ENCODE measurements around the gene FOXP1.
A peak's percentile ranks its signal among the peaks of the same experiment; 100 is the strongest.

The FOXP1 gene

DNA sequence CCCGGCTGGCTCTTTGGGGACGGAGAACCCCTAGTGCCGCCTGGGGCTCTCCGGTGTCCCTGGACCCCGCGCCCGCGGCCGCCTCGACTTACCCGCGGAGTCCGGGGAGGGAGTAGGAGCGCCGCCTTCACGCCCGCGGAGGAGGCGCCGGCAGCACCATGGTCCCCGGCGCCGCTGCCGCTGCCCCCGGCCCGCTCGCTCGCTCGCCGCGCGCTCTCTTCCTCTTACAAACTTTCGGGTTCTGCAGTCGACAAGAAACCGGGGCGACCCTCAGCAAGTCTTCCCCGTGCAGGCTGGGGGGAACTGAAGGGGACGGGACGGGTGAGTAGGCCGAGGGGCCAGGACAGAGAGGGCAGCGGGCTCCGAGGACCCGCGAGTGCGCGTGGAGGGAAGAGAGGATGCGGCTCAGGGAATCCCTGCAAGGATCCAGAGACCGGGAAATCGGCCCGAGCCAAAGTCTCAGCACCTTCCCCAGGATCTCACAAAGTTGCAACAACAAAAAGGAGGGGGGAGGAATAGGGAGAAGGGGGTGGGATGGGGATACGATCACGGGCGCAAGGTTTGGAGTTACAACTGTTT is 2.0 kb downstream of the FOXP1 start:
- Mint-ChIP-seq H3K4me1 (peaks cover 61% of the 10 kb centered on the region), H3K9me3 (no peaks in the 10 kb centered on the region), H3K27ac (peak overlapping the region; percentile 95), H3K27me3 (peaks cover 11% of the 10 kb centered on the region), H3K36me3 (no peaks in the 10 kb centered on the region), H3K4me3 (peak overlapping the region; percentile 91)
- peak; percentile 29 for ATAC-seq

DNA sequence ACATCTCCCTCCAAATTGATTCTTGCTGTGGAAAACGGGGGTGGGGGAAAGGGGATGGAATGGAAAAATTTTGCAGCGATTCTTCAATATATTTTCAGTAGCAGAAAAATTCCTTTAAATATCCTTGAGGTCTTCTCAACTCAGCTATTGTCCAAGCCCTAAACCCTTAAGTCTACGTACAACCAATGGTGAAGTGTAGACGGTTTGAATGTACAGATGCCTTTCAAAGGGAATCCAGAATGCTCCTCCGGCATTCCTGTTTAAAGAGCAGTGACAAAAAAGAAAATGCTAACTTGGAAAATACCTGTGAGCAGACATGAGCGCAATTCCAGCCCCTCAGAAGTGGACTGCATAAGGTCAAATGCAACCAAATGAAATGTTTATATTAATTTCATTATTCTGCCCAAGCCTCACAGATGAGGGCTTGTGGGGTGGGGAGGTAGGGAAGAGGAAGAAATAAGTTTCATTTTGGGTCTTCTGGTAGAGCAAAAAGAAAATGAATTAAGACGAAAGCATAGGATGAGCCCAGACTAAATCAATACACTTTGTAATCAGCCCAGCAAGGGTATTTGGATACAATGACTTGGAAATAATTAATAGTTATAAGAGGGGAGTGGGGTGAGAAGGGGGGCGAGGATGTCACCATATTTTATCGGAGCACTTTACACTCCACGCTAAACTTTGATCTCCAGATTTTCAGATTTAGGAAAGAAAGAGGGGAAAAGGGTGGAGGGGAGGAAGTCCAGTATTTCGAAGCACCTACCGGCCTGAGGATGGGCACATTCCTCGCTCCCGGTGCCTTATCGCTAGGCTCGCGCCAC is 2.7 kb downstream of the FOXP1 start:
- no peaks in the 10 kb centered on the region for H3K36me3 Mint-ChIP-seq
- no peaks in the 10 kb centered on the region for H3K9me3 Mint-ChIP-seq
- peaks cover 12% of the 10 kb centered on the region for H3K27me3 Mint-ChIP-seq
- peaks cover 56% of the 10 kb centered on the region for H3K4me1 Mint-ChIP-seq
- peak overlapping the region; percentile 91 for H3K4me3 Mint-ChIP-seq
- ATAC-seq = no peak
- peak overlapping the region; percentile 95 for H3K27ac Mint-ChIP-seq

DNA sequence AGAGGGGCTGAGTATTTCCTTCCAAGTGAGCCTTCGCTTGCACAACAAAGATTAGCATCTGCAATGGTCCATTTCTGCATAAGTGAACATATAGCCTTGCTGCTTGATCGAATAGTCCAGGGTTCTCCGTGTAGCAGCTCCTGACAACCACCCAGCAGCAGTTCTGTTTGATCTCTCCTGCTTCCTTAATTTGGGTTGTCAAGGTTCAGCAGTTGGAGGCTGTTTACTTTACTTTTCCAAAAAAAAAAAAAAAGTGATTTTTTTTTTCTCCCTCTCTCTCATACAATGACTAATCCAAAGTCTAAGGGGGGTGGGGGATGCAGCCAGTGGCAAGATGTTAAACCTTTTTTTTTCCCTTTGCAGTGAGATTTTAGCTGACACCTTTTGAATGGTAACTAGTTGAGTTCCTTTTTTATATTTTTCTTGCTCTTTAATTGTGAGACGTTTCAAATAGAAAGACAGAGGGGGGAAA is 3.6 kb downstream of the FOXP1 start:
- Mint-ChIP-seq H3K27ac (peak overlapping the region; percentile 95), H3K4me3 (peak overlapping the region; percentile 23), H3K4me1 (peaks cover 49% of the 10 kb centered on the region), H3K27me3 (peaks cover 21% of the 10 kb centered on the region), H3K36me3 (peaks cover 7% of the 10 kb centered on the region), H3K9me3 (no peaks in the 10 kb centered on the region)
- no peak for ATAC-seq

DNA sequence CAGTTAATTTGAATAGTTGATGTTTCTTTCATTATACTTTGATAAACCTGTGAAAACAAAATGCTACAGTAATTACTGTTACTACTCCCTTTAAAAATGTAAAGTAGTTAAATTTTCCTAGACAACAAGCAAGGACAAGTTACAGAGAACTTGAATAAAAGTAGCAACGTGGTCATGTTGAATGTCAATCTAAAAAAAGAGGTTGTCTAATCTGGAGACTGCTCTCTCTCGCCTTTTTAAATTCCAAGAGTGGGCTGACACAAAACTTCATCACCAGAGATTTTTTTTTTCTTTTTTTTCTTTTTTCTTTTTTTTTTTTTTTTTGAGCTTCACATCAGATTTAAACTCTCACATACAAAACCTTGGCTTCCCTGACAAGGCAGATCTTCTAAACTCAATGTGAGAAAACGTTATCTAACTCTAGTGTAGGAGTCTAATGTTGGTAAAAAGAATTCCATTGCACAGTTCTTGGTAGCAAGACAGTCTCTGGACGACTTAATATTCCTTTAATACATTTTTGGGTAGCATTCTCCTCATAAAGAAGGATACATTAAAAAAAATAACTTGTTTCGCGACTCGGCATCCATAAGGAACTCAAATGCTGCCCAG is 4.1 kb downstream of the FOXP1 start:
- peaks cover 44% of the 10 kb centered on the region for H3K4me1 Mint-ChIP-seq
- ATAC-seq = no peak
- H3K4me3 Mint-ChIP-seq = peak overlapping the region; percentile 23
- peaks cover 7% of the 10 kb centered on the region for H3K36me3 Mint-ChIP-seq
- peak overlapping the region; percentile 95 for H3K27ac Mint-ChIP-seq
- no peaks in the 10 kb centered on the region for H3K9me3 Mint-ChIP-seq
- peaks cover 24% of the 10 kb centered on the region for H3K27me3 Mint-ChIP-seq

DNA sequence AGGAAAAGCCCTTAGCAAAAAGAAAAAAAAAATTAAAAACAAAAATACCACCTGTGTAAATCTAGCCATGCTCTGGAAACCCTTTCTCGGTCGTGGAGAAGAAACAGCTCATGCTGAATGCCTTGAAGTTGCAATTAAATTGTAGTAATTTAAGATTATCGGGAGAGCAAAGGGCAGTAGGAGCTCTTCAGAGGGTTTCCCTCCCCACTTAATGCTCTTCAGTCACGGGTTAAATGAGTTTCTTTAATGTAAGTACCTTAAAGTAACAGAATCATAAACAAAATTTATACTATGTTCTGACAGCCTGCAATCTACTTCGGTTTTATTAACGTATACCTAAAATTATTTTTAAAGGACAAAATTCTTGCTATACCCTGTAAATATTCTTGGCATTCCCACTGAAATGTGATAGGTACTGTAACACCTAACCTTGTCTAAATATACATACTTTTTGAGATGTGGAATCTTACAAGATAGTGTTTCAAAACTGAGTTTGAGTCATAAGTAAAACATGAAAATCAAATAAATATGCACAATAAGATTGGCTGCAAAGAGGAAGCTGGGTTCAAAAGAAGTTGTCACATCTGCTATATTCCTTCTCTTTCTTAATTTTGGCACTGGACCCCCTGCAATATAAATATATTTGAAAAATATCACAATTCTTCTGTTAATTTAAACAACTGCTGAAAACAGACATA is 5.3 kb downstream of the FOXP1 start:
- no peak for ATAC-seq
- H3K4me1 Mint-ChIP-seq = peaks cover 39% of the 10 kb centered on the region
- H3K36me3 Mint-ChIP-seq = peaks cover 7% of the 10 kb centered on the region
- no peak overlapping the region for H3K27ac Mint-ChIP-seq
- H3K27me3 Mint-ChIP-seq = peaks cover 24% of the 10 kb centered on the region
- no peaks in the 10 kb centered on the region for H3K9me3 Mint-ChIP-seq
- no peak overlapping the region for H3K4me3 Mint-ChIP-seq

DNA sequence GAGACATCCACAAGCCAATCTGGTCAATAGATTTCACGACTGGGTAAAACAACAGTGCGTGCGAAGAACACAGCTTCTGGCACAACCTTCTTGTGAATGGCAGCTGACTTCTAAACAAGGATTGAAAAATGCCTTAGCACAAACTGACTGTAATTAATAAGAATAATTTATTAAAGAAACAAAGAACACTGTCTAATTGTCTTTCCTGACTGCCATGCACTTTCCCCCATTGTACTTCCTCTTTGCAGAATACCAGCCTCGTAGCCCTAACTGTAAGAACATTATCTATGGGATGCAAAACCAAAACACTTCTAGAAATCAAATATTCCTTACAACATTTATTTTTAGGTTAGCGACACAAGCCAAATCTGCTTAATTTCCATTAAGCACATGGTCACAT is 6.5 kb downstream of the FOXP1 start:
- Mint-ChIP-seq H3K27me3 (peaks cover 24% of the 10 kb centered on the region), H3K4me3 (no peak overlapping the region), H3K4me1 (peaks cover 32% of the 10 kb centered on the region), H3K9me3 (no peaks in the 10 kb centered on the region), H3K36me3 (peaks cover 7% of the 10 kb centered on the region), H3K27ac (no peak overlapping the region)
- no peak for ATAC-seq

DNA sequence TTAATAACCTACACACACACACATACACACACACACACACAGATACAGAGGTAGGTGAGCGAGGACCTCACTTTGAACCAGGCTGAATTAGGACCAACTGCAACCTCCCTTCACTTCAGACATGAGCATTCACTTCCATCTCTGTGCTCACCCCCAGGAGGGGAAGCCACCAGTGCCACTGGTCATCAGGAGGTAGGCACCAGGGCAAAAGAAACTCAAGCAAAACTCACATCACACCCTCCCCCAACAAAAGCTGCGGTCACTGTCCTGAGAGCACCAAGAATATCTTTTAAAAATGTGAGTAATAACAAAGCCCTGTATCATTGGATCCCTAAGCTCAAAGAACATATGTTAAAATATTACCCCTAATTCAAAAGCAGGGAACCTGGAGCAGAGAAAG is 8.1 kb downstream of the FOXP1 start:
- Mint-ChIP-seq H3K4me1 (peaks cover 20% of the 10 kb centered on the region), H3K27ac (no peak overlapping the region), H3K27me3 (peaks cover 26% of the 10 kb centered on the region), H3K4me3 (no peak overlapping the region), H3K9me3 (no peaks in the 10 kb centered on the region), H3K36me3 (peaks cover 7% of the 10 kb centered on the region)
- ATAC-seq = no peak

DNA sequence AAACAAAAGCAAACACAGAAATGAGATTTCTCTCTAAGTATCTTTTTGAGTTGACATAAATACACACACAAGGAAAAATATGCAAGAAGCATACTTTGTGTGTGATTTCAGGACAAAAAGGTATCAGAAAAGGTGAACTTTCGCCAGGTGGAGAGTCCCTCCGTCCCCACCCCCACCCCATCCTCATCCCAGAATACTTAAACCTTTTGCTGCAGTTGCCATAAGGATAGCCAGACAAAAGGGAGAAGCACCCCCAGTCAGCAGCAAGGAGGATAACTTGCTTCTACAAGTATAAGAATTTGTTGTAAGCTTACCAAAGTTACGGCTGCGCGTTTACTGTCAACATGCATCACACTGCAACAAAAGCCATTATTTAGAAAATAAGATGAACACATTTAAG is 10.3 kb downstream of the FOXP1 start:
- Mint-ChIP-seq H3K27ac (no peak overlapping the region), H3K27me3 (peaks cover 30% of the 10 kb centered on the region), H3K4me1 (peaks cover 18% of the 10 kb centered on the region), H3K4me3 (no peak overlapping the region), H3K9me3 (no peaks in the 10 kb centered on the region), H3K36me3 (peaks cover 7% of the 10 kb centered on the region)
- no peak for ATAC-seq

DNA sequence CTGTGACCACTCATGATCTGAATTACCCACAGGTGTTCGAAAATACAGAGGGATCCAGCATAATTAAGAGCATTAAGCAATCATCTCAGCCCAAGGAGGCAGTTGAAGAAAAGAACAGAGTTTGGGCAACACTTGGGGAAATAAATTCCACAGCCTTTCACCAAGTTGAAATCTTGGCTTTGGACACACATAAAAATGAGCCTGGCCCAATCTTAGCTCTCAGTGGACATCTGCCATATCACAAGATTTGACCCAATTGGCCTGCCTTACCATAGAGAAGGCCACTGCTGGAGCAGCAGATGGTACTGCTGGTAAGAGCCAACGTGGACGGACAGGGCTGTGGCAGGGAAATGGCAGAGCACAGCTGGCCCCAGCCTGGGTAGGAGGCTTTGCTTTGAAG is 13.0 kb downstream of the FOXP1 start:
- no peak overlapping the region for H3K4me3 Mint-ChIP-seq
- ATAC-seq = no peak
- H3K9me3 Mint-ChIP-seq = no peaks in the 10 kb centered on the region
- peaks cover 19% of the 10 kb centered on the region for H3K4me1 Mint-ChIP-seq
- H3K27me3 Mint-ChIP-seq = peaks cover 26% of the 10 kb centered on the region
- no peak overlapping the region for H3K27ac Mint-ChIP-seq
- H3K36me3 Mint-ChIP-seq = peaks cover 12% of the 10 kb centered on the region

DNA sequence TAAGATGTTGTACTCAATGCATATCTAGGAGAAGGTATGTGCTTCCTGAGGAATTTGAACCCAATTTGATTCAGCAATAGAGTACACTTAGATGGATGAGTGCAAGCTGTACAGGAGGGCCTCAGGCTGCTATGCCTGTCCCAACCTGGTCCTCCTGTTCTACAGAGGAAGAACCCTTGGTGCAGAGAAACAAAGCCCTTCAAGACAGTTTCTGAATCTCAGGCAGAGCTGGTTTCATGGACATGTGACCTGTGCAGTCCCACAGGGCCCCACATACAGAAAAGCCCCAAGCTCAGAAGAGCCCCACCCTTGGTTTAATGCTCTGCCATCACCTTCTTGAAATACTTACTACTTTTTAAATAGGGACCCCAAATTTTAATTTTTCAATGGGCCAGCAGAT is 15.3 kb downstream of the FOXP1 start:
- peak overlapping the region; percentile 1 for H3K27ac Mint-ChIP-seq
- peak; percentile 58 for ATAC-seq
- peaks cover 40% of the 10 kb centered on the region for H3K4me1 Mint-ChIP-seq
- peaks cover 13% of the 10 kb centered on the region for H3K36me3 Mint-ChIP-seq
- H3K4me3 Mint-ChIP-seq = no peak overlapping the region
- H3K9me3 Mint-ChIP-seq = no peaks in the 10 kb centered on the region
- H3K27me3 Mint-ChIP-seq = peaks cover 17% of the 10 kb centered on the region

DNA sequence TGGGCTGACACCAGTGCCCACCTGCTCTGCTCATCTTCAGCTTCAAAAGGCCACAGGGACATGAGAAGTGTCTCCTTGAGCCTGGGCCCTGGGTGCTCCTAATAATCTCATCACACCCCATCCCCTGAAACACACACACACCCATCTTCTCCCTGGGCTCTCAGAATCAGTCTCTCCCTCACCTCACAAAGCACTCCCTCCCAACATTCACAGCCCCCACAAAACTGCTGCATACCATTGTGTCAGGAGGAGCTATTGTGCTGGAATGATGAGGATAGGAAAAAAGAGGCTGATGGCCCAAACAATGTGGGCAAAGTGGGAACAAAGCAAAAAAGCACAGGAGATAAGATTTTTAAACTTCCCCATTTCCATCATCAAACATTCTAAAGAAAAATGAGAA is 16.8 kb downstream of the FOXP1 start:
- peaks cover 13% of the 10 kb centered on the region for H3K36me3 Mint-ChIP-seq
- H3K4me3 Mint-ChIP-seq = no peak overlapping the region
- H3K27ac Mint-ChIP-seq = no peak overlapping the region
- H3K4me1 Mint-ChIP-seq = peaks cover 47% of the 10 kb centered on the region
- no peaks in the 10 kb centered on the region for H3K9me3 Mint-ChIP-seq
- peaks cover 24% of the 10 kb centered on the region for H3K27me3 Mint-ChIP-seq
- ATAC-seq = no peak

DNA sequence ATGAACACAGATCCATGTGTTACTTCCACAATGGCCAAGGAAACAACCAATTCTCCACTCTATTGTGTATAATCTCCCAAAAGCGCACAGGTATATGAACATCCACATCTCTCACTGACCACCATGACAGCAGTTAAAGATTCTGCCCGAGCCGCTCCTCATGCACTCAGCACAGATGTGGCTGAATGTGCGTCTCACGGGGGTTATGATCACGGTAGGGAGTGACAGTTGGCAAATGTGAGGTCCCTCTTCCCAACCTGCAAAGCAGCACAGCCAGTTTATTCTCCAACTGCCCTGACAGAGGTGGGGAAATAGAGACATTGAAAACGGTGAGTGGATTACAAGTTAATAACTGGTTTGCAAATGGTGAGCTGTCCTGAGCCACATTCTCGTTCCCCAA is 17.6 kb downstream of the FOXP1 start:
- H3K27me3 Mint-ChIP-seq = peaks cover 18% of the 10 kb centered on the region
- peaks cover 13% of the 10 kb centered on the region for H3K36me3 Mint-ChIP-seq
- H3K27ac Mint-ChIP-seq = no peak overlapping the region
- ATAC-seq = no peak
- no peaks in the 10 kb centered on the region for H3K9me3 Mint-ChIP-seq
- peaks cover 47% of the 10 kb centered on the region for H3K4me1 Mint-ChIP-seq
- no peak overlapping the region for H3K4me3 Mint-ChIP-seq

DNA sequence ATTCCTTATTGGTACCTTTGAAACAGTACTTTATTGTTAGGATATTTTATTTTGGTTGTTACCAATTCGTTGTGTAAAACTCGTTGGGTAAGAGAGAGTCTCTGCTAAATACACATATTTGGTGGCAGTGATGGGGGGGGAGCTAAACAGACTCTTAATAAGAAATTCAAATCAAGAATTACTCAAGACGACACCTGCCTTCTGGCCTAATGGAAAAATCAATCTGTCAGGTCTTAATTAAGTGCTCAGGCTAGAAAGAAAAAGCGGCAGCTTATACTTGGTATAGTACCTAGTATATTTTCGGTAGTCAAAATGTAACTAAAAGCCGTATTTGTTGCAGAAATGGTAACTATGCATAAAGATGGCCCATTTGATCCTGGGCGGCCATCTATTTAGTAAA is 18.2 kb downstream of the FOXP1 start:
- Mint-ChIP-seq H3K4me1 (peaks cover 47% of the 10 kb centered on the region), H3K27ac (no peak overlapping the region), H3K27me3 (peaks cover 13% of the 10 kb centered on the region), H3K36me3 (peaks cover 18% of the 10 kb centered on the region), H3K9me3 (no peaks in the 10 kb centered on the region), H3K4me3 (no peak overlapping the region)
- no peak for ATAC-seq

DNA sequence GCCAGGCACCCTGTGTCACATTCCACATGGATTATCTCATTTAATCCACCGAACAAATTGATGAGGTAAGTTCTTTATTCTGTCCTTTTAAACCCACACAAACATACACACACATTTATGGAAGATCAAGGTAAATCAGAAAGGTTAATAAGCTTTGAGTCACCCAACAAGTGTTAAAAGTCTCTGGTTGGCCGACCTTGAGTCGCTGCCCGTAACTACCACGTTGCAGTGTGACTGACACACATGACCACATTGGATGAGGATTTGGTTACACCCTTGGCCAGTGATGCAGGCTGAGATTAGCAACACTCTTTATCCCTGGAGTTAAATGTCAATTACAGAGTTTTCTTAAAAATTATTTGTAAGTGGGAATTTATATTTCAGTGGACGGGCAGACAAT is 19.2 kb downstream of the FOXP1 start:
- ATAC-seq = peak; percentile 74
- Mint-ChIP-seq H3K4me1 (peaks cover 47% of the 10 kb centered on the region), H3K9me3 (no peaks in the 10 kb centered on the region), H3K27ac (peak overlapping the region; percentile 59), H3K4me3 (peak overlapping the region; percentile 10), H3K27me3 (peaks cover 9% of the 10 kb centered on the region), H3K36me3 (peaks cover 27% of the 10 kb centered on the region)

DNA sequence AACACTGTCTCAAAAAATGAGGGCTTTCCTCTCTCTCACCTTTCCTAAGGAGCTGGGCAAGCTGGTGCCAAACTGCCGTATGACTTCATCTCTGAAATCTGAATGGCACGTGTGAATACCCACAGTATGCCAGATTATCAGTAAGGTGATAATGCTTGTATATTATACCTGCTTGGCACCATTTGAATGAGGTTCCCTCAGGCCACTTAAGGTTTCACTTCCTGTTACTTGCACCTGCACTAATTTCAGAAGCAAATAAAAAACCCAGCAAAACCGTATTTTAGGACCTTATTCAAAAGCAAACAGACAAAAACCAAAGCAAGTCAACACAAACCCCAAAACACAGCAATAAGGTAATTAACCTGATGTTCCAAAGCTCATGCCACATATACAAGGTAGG is 19.7 kb downstream of the FOXP1 start:
- H3K9me3 Mint-ChIP-seq = no peaks in the 10 kb centered on the region
- peaks cover 47% of the 10 kb centered on the region for H3K4me1 Mint-ChIP-seq
- peak; percentile 93 for ATAC-seq
- H3K27me3 Mint-ChIP-seq = peaks cover 9% of the 10 kb centered on the region
- peak overlapping the region; percentile 10 for H3K4me3 Mint-ChIP-seq
- H3K36me3 Mint-ChIP-seq = peaks cover 27% of the 10 kb centered on the region
- peak overlapping the region; percentile 59 for H3K27ac Mint-ChIP-seq

Data from stimulated activated memory B cell treated with anti-CD40 and anti-IgM and Interleukin-4, amounts not matched to agents 10 μg/mL and 1 μg/mL and 100 μg/mL, for 72 hours (primary cell).